Stimulated activated CD8-positive, alpha-beta memory T cell treated with anti-CD3 and anti-CD28 coated beads, Interleukin-7, amount 100 ng/mL, for 24 hours (primary cell): ENCODE results near the gene SLC10A4.
"Not testable (repeated sequence)": the region's sequence is repeated elsewhere in the genome, so short reads cannot be mapped to it uniquely, and the experiment has no call there.

Experiments
- DNase-seq: peaks from one replicate; pipeline ENCODE4 v3.0.0-alpha.2; 2020; ENCODE audit warnings: low read depth

Gene SLC10A4

GRCh38 chr4:48483006-48483776, at the start of gene SLC10A4:
TSS of gene SLC10A4 (plus strand) at chr4:48483343. CDS start at chr4:48483562, 219 bp downstream.
- DNase-seq, result no peak

DNA sequence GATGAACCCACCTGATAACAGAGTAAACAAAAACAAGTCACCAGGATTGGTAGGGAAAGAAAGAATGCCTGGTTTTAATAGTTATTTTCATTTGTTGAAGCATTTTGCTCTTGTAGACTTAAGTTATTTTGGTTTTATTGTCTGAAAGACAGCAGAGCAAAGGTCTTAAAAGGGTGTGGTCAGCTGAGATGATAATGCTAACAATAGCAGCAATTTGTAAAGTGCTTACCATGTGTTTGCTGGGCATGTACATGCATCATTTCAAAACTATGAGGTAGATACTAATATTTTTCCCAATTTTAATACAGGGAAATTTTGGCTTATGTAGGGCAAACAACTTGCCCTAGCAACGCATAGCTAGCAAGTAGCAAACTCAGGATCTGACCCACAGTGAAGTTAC, 46.8 kb upstream of the SLC10A4 start:
- DNase-seq, result no peak

DNA sequence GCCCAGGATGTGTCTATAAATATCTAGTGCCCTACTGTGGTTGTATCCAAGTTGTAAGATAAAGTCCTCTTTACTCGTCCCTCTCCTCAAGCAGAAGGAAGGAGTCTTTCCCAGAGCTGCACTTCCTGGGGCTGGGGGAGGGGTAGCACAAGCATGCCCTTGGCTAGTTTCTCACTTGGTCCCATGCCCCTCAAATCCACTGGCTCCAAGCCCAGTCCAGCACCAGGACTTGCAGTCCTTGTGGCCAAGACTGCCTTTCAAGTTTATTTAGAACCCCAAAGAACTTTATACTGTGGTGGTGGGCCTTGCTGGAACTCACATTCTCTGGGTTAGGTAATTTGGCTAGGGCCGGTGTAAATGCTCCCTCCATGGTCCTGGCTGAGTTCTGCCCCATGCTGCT, 43.2 kb upstream of the SLC10A4 start:
- no peak for DNase-seq

DNA sequence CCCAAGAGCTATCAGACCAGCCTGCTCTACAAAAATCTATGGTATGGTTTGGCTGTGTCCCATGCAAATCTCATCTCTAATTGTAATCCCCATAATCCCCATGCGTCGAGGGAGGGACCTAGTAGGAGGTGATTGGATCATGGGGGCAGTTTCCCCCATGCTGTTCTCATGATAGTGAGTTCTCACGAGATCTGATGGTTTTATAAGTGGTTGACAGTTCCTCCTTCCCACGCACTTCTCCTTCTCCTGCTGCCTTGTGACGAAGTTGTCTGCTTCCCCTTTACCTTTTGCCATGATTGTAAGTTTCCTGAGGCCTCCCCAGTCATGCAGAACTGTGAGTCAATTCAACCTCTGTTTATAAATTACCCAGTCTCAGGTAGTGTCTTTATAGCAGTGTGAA, 42.2 kb upstream of the SLC10A4 start:
- DNase-seq, result not testable (repeated sequence)

GRCh38 chr4:48445704-48446103, 37.4 kb upstream of the SLC10A4 start:
- no peak for DNase-seq

- DNase-seq, result no peak
Measured at GRCh38 chr4:48446642-48447041, 36.5 kb upstream of the SLC10A4 start.

DNA sequence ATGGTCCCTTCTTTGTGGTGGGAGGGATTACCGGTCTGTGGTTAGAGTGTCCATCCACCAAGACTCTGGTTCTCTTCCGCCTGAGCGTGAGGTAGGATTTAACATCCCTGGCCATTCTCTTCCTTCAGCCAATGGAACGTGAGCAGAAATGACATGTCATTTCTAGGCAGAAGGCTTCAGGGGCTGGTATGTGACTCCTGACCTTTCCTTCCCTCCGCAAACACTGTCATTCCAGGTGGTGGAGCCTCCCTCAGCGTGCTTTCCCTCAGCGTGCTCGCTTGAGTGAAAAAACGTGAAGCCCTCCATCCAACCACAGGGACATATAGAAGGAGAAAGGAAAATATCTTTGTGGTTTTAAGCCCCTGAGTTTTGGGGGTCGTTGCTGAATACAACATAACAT, 34.0 kb upstream of the SLC10A4 start:
- DNase-seq, result no peak

GRCh38 chr4:48450740-48451139, 32.4 kb upstream of the SLC10A4 start:
- DNase-seq, result no peak

- not testable (repeated sequence) for DNase-seq
Measured at GRCh38 chr4:48451656-48452055, 31.5 kb upstream of the SLC10A4 start.

DNA sequence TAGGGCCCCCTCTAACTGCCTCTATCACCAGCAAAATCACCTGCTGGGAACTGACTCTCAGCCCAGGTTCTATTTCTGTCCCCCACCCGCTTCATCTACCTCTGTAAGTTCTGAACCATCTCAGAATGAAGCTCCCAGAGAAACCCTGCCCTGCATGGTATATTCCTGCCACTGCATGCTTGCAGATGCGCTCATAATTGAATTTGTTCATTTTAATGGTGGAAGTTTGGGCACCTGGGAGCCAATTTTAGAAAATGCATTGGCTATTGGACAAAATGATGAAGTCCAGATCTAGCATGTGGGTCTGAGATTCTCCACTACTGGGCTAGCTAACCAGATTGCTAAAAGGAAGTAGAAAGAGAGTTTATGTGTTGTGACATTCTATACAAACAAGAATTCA, 28.6 kb upstream of the SLC10A4 start:
- DNase-seq, result no peak

DNA sequence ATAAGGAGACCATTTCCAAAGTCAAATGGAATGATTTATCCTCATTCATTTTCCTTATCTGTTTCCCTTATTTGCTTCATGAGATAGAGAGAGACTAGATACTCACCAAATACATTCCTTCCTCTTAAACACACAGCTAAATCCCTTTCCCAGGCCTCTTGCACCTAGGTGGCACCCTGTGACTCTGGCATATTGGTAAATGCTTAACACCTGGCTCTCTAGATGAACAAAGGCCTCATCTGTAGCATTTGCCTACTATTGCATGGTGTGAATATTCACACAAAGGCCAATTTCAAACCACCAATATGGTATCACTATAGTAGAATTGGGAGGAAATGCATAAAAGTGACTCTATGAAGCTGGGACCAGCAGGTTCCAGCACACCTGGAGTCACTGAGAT, 22.1 kb upstream of the SLC10A4 start:
- DNase-seq, result no peak

GRCh38 chr4:48462363-48462762, 20.8 kb upstream of the SLC10A4 start:
- DNase-seq, result no peak

DNA sequence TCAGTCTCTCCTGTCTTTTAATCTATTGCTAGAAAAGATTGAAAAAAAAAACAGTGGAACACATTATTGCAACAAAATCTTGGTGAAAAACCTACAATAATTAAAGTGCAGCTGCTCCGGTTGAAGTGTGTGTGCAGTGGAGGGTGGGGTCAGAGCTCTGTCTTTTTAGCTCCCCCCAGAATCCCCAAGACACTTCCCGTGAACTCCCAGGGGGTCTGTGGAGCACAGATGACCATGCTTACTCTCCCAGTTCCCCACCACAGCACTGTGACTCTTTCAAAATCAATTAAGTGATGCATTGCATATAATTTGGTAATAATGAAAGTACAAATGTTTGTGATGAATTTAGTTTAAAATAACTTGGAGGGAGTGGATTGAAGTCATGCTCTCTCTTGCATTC, 15.7 kb upstream of the SLC10A4 start:
- no peak for DNase-seq

DNA sequence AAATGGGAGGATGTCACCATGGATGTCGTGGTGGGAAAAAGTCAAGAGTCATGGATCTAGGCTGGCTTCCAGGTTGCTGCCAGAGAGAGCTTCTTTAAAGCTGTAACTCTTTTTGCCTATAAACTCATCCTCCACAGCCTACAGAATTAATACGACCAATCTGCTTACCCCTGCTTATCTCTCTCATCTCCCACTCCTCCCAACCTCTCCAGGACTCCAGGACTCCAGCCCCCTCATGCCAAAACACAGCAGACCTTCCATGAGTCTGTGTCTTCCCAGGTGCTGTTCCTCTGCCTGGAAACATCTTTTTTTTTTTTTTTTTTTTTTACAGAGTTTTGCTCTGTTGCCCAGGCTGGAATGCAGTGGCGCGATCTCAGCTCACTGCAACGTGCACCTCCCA, 15.3 kb upstream of the SLC10A4 start:
- no peak for DNase-seq

DNA sequence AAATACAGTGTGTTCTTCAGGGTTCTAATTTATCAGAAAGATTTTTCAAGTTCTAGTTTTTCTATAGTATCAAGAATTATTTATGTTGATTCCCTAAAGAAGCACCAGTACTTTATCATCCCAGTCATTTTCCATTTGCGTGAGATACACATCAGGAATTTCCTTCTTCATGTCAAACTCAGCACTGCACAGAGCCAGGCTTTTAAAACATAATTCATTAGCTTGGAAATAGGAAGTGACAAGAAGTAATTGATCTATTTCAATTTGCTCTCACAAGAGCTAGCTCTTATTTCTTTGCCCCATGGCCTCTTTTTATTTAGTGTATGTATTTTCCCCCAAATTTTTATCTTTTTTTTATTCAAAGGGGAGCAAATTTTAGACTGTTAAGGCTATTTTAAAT, 13.0 kb upstream of the SLC10A4 start:
- no peak for DNase-seq

DNA sequence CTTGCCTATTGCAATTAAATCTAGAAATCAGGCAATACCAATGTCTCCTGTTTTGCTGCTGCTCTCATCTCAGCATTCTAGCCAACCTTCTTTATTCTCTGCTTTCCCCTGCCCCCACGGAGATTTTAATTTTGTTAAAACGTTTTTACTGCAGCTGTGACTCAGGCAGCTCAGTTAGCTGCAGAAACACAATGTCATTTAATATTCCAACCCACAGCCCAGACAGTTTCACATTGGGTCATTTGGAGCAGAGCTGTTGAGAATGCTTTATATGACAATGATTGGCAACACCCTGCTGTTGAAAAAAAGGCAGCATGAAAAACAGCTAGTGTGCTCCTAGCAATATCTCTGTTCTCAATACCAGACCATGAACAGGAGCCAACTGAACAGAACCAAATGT, 12.6 kb upstream of the SLC10A4 start:
- no peak for DNase-seq

DNA sequence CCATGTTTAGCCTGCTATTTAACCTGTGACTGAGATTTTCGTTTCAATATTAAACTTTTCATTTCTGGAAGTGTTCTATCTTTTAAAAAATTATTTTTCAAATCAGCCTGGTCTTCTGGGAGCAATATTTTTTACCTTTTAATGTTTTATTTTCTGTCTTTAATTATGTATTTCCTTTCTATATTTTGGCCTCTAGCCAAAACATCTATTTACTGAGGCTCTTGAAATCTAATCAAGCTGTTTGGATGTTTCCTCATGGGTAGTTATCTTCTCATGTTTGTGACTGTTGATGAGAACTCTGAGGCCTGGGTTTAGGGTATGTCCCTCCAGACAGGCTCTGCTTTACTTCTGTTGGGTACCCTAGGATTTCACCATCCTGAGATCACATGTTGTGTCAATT, 10.3 kb upstream of the SLC10A4 start:
- no peak for DNase-seq

GRCh38 chr4:48475770-48476169, 7.4 kb upstream of the SLC10A4 start:
- no peak for DNase-seq

DNA sequence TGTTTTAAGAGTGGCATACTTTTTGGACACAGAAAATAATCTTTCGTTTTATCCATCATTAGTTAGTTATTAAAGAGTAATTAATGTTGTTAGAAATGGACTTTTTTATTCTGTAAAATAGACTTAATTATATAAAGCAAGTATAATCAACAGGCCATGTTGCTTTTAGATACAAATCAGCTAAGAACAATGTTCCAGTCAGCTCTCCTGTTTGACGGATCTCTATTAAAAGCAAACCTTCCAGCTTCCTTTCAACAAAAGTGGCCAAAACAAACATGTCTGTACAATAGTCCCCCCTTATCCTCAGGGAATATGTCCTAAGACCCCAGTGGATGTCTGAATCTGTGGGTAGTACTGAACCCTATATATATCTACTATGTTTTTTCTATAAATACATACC, 4.9 kb upstream of the SLC10A4 start:
- DNase-seq, result no peak

- DNase-seq, result no peak
Measured at GRCh38 chr4:48481581-48481980, 1.6 kb upstream of the SLC10A4 start.

DNA sequence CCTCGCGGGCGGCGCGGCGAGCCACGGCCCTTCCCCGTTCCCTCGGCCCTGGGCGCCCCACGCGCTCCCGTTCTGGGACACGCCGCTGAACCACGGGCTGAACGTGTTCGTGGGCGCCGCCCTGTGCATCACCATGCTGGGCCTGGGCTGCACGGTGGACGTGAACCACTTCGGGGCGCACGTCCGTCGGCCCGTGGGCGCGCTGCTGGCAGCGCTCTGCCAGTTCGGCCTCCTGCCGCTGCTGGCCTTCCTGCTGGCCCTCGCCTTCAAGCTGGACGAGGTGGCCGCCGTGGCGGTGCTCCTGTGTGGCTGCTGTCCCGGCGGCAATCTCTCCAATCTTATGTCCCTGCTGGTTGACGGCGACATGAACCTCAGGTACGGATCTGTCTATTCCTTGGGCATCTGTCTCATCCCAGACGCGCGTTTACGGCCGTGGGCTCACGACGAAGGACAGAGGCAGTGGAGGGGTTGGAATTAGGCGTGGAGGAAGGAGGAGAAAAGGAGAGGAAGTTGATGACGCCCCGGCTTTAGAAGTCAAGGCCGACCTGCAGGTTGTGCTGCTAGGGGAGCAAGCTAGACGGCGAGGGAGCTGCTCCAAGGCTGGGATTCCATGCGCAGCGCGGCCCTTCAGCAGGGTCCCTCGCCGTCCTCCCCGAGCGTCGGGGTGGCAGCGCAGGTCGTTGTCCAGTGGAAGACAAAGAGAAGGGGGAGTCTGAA, 792 bp downstream of the SLC10A4 start:
- DNase-seq, result no peak

DNA sequence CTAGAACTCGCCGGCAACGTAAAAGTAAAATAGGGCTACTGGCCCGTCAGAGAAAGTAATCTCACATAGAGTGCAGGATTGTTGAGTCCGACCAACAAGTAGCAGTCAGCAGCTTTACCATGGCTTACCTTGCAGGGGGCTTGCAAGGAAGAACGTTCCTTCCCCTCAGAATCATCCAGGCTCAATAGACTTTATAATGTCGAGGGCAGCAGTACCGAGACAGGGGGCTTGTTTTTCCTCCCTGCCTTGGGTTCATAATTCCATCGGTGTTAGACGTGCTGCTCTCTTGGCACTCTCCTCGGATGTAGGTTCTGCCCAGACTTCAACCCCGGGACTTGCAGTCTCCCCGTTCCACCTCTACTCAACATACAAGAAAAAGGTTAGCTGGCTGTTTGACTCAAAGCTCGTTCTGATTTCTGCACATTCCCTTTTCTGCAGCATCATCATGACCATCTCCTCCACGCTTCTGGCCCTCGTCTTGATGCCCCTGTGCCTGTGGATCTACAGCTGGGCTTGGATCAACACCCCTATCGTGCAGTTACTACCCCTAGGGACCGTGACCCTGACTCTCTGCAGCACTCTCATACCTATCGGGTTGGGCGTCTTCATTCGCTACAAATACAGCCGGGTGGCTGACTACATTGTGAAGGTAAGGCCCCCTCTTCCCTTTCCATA, 1.5 kb downstream of the SLC10A4 start:
- DNase-seq, result no peak

- DNase-seq, result no peak
Measured at GRCh38 chr4:48489683-48490011, 6.5 kb downstream of the SLC10A4 start.
